Measurements from ENCODE around the gene EEF1A2.

The EEF1A2 gene

GRCh38 chr20:63532449-63532971, 33.6 kb upstream of the EEF1A2 start:
- TF ChIP-seq GATA3 (IDR thresholded peaks at IDR 0.05; ENCODE audit: low read depth, low read length) (no peak), GATA2 (IDR thresholded peaks at IDR 0.05; ENCODE audit: low read depth, low read length) (no peak)

GRCh38 chr20:63531686-63532448, 33.0 kb upstream of the EEF1A2 start:
- TF ChIP-seq GATA3 (IDR thresholded peaks at IDR 0.05; ENCODE audit: low read depth, low read length) (no peak), GATA2 (IDR thresholded peaks at IDR 0.05; ENCODE audit: low read depth, low read length) (no peak)

- TF ChIP-seq GATA2 (IDR thresholded peaks at IDR 0.05; ENCODE audit: low read depth, low read length) (no peak), GATA3 (IDR thresholded peaks at IDR 0.05; ENCODE audit: low read depth, low read length) (no peak)
Observed at GRCh38 chr20:63530788-63531160, 31.9 kb upstream of the EEF1A2 start.

GRCh38 chr20:63529861-63530787, 31.2 kb upstream of the EEF1A2 start:
- TF ChIP-seq GATA2 (IDR thresholded peaks at IDR 0.05; ENCODE audit: low read depth, low read length) (no peak), GATA3 (IDR thresholded peaks at IDR 0.05; ENCODE audit: low read depth, low read length) (no peak)

GRCh38 chr20:63529180-63529860, 30.4 kb upstream of the EEF1A2 start:
- no peak for TF ChIP-seq GATA2 (IDR thresholded peaks at IDR 0.05; ENCODE audit: low read depth, low read length)
- no peak for TF ChIP-seq GATA3 (IDR thresholded peaks at IDR 0.05; ENCODE audit: low read depth, low read length)

GRCh38 chr20:63527184-63527583, 28.3 kb upstream of the EEF1A2 start:
- TF ChIP-seq GATA2 (IDR thresholded peaks at IDR 0.05; ENCODE audit: low read depth, low read length) = no peak
- TF ChIP-seq GATA3 (IDR thresholded peaks at IDR 0.05; ENCODE audit: low read depth, low read length) = no peak

- TF ChIP-seq GATA2 (IDR thresholded peaks at IDR 0.05; ENCODE audit: low read depth, low read length) (no peak), GATA3 (IDR thresholded peaks at IDR 0.05; ENCODE audit: low read depth, low read length) (no peak)
Observed at GRCh38 chr20:63525971-63526370, 27.1 kb upstream of the EEF1A2 start.

- TF ChIP-seq GATA3 (IDR thresholded peaks at IDR 0.05; ENCODE audit: low read depth, low read length) = no peak
Observed at GRCh38 chr20:63525185-63525584, 26.3 kb upstream of the EEF1A2 start.

- TF ChIP-seq GATA2 (IDR thresholded peaks at IDR 0.05; ENCODE audit: low read depth, low read length) (no peak), GATA3 (IDR thresholded peaks at IDR 0.05; ENCODE audit: low read depth, low read length) (no peak)
Observed at GRCh38 chr20:63522981-63523611, 24.2 kb upstream of the EEF1A2 start.

- no peak for TF ChIP-seq GATA3 (IDR thresholded peaks at IDR 0.05; ENCODE audit: low read depth, low read length)
Observed at GRCh38 chr20:63522091-63522868, 23.4 kb upstream of the EEF1A2 start.

- TF ChIP-seq GATA2 (IDR thresholded peaks at IDR 0.05; ENCODE audit: low read depth, low read length) = no peak
- TF ChIP-seq GATA3 (IDR thresholded peaks at IDR 0.05; ENCODE audit: low read depth, low read length) = no peak
Observed at GRCh38 chr20:63521602-63522001, 22.7 kb upstream of the EEF1A2 start.

GRCh38 chr20:63520934-63521601, 22.2 kb upstream of the EEF1A2 start:
- no peak for TF ChIP-seq GATA3 (IDR thresholded peaks at IDR 0.05; ENCODE audit: low read depth, low read length)
- no peak for TF ChIP-seq GATA2 (IDR thresholded peaks at IDR 0.05; ENCODE audit: low read depth, low read length)

Measured in SH-SY5Y (cell line).